Natural killer cell (primary cell): Measurements from ENCODE around the gene SIM1. TPM values are rescaled to one million over a fixed set of nuclear protein-coding genes. Genes with fewer than 3 reads are reported as not detected.

Experiments used
- ATAC-seq, 3 donors: fragments of 150-1000 bp in 2 of 3; fragments of 200-7000 bp in 1 of 3; cut with Tn5 transposase; 1 replicate in 1 of 3; 2 replicates in 2 of 3; pipeline ENCODE4 v1.10.0; 2021; ENCODE audit warnings: mild to moderate bottlenecking in 2 of 3, moderate library complexity in 2 of 3
- DNase-seq, 2 donors: peaks; one replicate each; pipeline versions ENCODE4 v3.0.0 to v3.0.0-alpha.2; 2013 to 2021; ENCODE audit warnings: mixed read lengths in 1 of 2
- H3K27ac ChIP-seq: one replicate; pipeline ENCODE4 v1.5.1; 2013; ENCODE audit warnings: mild to moderate bottlenecking, low read length
- H3K27me3 ChIP-seq: one replicate; pipeline ENCODE4 v1.6.1; 2013; ENCODE audit warnings: low read length; ENCODE audit not compliant: control insufficient read depth, insufficient read depth
- H3K36me3 ChIP-seq: one replicate; pipeline ENCODE4 v1.6.1; 2013; ENCODE audit warnings: low read length; ENCODE audit not compliant: control insufficient read depth, insufficient read depth
- H3K4me1 ChIP-seq: one replicate; pipeline ENCODE4 v1.6.1; 2013; ENCODE audit warnings: low read length; ENCODE audit not compliant: control insufficient read depth, insufficient read depth
- H3K4me3 ChIP-seq: one replicate; pipeline ENCODE4 v1.5.1; 2013; ENCODE audit warnings: low read length
- H3K9me3 ChIP-seq: one replicate; pipeline ENCODE4 v1.6.1; 2013; ENCODE audit warnings: low read length; ENCODE audit not compliant: control insufficient read depth, insufficient read depth
- H3K27ac Mint-ChIP-seq, 2 donors: one replicate each; pipeline ENCODE4 v1.8.0; 2022; ENCODE audit warnings: mild to moderate bottlenecking in 2 of 2, mixed read lengths in 2 of 2, moderate library complexity in 1 of 2
- H3K27me3 Mint-ChIP-seq, 2 donors: one replicate each; pipeline ENCODE4 v1.8.0; 2022; ENCODE audit warnings: low read depth in 2 of 2, mixed read lengths in 2 of 2
- H3K36me3 Mint-ChIP-seq: one replicate; pipeline ENCODE4 v1.8.0; 2022; ENCODE audit warnings: mixed read lengths
- H3K4me1 Mint-ChIP-seq, 2 donors: one replicate each; pipeline ENCODE4 v1.8.0; 2022; ENCODE audit warnings: mixed read lengths in 2 of 2
- H3K4me3 Mint-ChIP-seq: one replicate; pipeline ENCODE4 v1.8.0; 2022; ENCODE audit warnings: mild to moderate bottlenecking, moderate library complexity, mixed read lengths
- H3K9me3 Mint-ChIP-seq, 2 donors: one replicate each; pipeline ENCODE4 v1.8.0; 2022; ENCODE audit warnings: mixed read lengths in 2 of 2
- WGBS: methylation state at CpG from one replicate; pipeline ENCODE4 v1.1.7; 2013; ENCODE audit warnings: missing lambda C conversion rate; ENCODE audit not compliant: insufficient coverage; 5-methylcytosine and 5-hydroxymethylcytosine counted together
- intact Hi-C: fragments of 100-400 bp; cut with micrococcal nuclease; formaldehyde crosslinking; loops from one replicate; pipeline ENCODE4 v1.14.2; 2022
- total RNA-seq, 4 donors: library from RNA; stranded (reverse); fragments of 120-200 nt in 1 of 4; gene quantifications; one replicate each; pipeline versions ENCODE4 v1.2.3 to v1.2.4, GENCODE V29; 2013 to 2022
- TF ChIP-seq, protein P1 (sequence below): fragments of 200-600 bp; IDR thresholded peaks from one replicate; pipeline ENCODE4 v1.8.0; 2022; ENCODE audit warnings: antibody characterized with exemption

Gene SIM1
- total RNA-seq, 3 donors from 2014 or later (not counting 1 experiment from before 2014, with no cell fraction given) = not detected

GRCh38 chr6:100453701-100454521 lies 10.8 kb downstream of the SIM1 start:
- Mint-ChIP-seq H3K27me3 (peaks cover 43 to 49% of the 10 kb centered on the region in 2 donors), H3K4me1 (peaks cover 0 to 8% of the 10 kb centered on the region in 2 donors)

GRCh38 chr6:100452998-100453397 lies 11.7 kb downstream of the SIM1 start:
- Mint-ChIP-seq H3K27ac (no peak overlapping the region), H3K4me3 (no peak overlapping the region)
- no peak for ATAC-seq

More at GRCh38 chr6:100453701-100454521, 10.8 kb downstream of the SIM1 start:
- Histone ChIP-seq H3K4me1 (no peaks in the 10 kb centered on the region), H3K27me3 (peaks cover 78% of the 10 kb centered on the region), H3K27ac (no peak overlapping the region), H3K9me3 (peaks cover 39% of the 10 kb centered on the region), H3K4me3 (no peak overlapping the region), H3K36me3 (no peaks in the 10 kb centered on the region)
- intact Hi-C loops = no loop called here
- TF ChIP-seq, protein P1, sequence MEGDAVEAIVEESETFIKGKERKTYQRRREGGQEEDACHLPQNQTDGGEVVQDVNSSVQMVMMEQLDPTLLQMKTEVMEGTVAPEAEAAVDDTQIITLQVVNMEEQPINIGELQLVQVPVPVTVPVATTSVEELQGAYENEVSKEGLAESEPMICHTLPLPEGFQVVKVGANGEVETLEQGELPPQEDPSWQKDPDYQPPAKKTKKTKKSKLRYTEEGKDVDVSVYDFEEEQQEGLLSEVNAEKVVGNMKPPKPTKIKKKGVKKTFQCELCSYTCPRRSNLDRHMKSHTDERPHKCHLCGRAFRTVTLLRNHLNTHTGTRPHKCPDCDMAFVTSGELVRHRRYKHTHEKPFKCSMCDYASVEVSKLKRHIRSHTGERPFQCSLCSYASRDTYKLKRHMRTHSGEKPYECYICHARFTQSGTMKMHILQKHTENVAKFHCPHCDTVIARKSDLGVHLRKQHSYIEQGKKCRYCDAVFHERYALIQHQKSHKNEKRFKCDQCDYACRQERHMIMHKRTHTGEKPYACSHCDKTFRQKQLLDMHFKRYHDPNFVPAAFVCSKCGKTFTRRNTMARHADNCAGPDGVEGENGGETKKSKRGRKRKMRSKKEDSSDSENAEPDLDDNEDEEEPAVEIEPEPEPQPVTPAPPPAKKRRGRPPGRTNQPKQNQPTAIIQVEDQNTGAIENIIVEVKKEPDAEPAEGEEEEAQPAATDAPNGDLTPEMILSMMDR = no peak
- WGBS = 10% methylated on average over 36 of the region's 36 CpGs
- DNase-seq (no peak), ATAC-seq (no peak)
- Mint-ChIP-seq H3K9me3 (peaks cover 3 to 6% of the 10 kb centered on the region in 2 donors), H3K36me3 (peaks cover 9% of the 10 kb centered on the region), H3K27ac (no peak overlapping the region), H3K4me3 (no peak overlapping the region)

DNA sequence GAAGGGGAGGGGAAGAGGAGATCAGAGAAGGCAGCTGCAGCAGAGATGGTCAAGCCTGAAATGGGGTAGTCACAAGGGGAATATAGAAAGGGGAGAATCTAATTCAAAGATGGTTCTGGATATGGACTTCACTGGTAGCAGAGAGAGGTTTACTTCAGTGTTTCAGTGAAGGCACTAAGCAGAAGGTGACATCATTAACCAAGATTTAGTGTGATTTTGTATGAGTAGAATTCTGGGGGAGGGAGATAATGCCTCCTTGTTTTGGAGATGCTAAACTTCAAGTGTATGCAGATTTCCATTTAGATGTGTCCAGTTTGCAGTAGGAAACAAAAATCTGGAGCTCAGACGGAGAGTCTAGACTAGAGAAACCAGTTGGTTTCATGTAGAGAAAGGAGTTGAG lies 13.1 kb downstream of the SIM1 start:
- 61% methylated on average over 1 of the region's 1 CpG for WGBS
- H3K36me3 ChIP-seq = no peaks in the 10 kb centered on the region
- no peak overlapping the region for H3K27ac ChIP-seq
- Mint-ChIP-seq H3K36me3 (peaks cover 6% of the 10 kb centered on the region), H3K27me3 (peaks cover 41 to 43% of the 10 kb centered on the region in 2 donors), H3K4me1 (peaks cover 0 to 4% of the 10 kb centered on the region in 2 donors), H3K9me3 (peaks cover 3 to 4% of the 10 kb centered on the region in 2 donors), H3K27ac (no peak overlapping the region), H3K4me3 (no peak overlapping the region)
- no peaks in the 10 kb centered on the region for H3K4me1 ChIP-seq
- peaks cover 72% of the 10 kb centered on the region for H3K27me3 ChIP-seq
- peaks cover 25% of the 10 kb centered on the region for H3K9me3 ChIP-seq
- intact Hi-C loops = no loop called here
- DNase-seq (no peak), ATAC-seq (no peak)
- TF ChIP-seq, protein P1 = no peak
- no peak overlapping the region for H3K4me3 ChIP-seq

More at GRCh38 chr6:100452998-100453397, 11.7 kb downstream of the SIM1 start:
- intact Hi-C loops = no loop called here
- TF ChIP-seq, protein P1 = no peak
- peaks cover 39 to 46% of the 10 kb centered on the region in 2 donors for H3K27me3 Mint-ChIP-seq
- Histone ChIP-seq H3K9me3 (peaks cover 33% of the 10 kb centered on the region), H3K36me3 (no peaks in the 10 kb centered on the region), H3K4me1 (no peaks in the 10 kb centered on the region), H3K4me3 (no peak overlapping the region), H3K27ac (no peak overlapping the region), H3K27me3 (peaks cover 74% of the 10 kb centered on the region)
- DNase-seq = no peak
- H3K36me3 Mint-ChIP-seq = peaks cover 6% of the 10 kb centered on the region
- H3K4me1 Mint-ChIP-seq = peaks cover 0 to 7% of the 10 kb centered on the region in 2 donors
- 4% methylated on average over 3 of the region's 3 CpGs for WGBS
- peaks cover 3 to 6% of the 10 kb centered on the region in 2 donors for H3K9me3 Mint-ChIP-seq
